ENCODE data around the gene PHGDH.

DNA sequence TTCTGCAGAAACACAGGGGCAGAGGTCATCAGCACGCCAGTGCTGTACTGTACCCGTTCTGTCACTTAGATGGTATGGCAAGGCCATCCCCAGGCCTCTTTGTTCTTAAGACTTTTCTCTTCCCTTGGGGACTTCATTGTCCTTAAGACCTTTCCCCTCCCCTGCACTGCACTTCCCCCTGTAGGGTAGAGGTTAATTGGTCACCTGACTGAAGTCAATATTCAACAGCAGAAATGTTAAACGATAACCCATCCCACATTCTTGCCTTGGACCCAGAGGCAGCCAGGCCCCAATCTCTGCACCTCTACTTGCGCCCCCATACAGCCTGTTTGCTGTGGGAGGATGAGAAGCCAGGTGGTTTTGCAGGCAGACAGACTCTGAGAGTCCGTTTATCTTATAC is 10.2 kb downstream of the PHGDH start:
- TF ChIP-seq, protein P1, sequence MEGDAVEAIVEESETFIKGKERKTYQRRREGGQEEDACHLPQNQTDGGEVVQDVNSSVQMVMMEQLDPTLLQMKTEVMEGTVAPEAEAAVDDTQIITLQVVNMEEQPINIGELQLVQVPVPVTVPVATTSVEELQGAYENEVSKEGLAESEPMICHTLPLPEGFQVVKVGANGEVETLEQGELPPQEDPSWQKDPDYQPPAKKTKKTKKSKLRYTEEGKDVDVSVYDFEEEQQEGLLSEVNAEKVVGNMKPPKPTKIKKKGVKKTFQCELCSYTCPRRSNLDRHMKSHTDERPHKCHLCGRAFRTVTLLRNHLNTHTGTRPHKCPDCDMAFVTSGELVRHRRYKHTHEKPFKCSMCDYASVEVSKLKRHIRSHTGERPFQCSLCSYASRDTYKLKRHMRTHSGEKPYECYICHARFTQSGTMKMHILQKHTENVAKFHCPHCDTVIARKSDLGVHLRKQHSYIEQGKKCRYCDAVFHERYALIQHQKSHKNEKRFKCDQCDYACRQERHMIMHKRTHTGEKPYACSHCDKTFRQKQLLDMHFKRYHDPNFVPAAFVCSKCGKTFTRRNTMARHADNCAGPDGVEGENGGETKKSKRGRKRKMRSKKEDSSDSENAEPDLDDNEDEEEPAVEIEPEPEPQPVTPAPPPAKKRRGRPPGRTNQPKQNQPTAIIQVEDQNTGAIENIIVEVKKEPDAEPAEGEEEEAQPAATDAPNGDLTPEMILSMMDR (optimal IDR thresholded peaks at IDR 0.05 in 1 of 3, IDR thresholded peaks at IDR 0.05 in 1 of 3, conservative IDR thresholded peaks at IDR 0.05 in 1 of 3; ENCODE audit: extremely low read depth in 1 of 3, insufficient read depth in 2 of 3, low read length in 3 of 3): no peak
- no peak for TF ChIP-seq EZH2 (IDR thresholded peaks at IDR 0.05; ENCODE audit: low read length)

Data from keratinocyte (primary cell).